ENCODE data around the gene SFMBT1. TPM values are rescaled to one million over a fixed set of nuclear protein-coding genes. Genes with fewer than 3 reads are reported as not detected.

SFMBT1 gene
- total and polyA plus RNA-seq, 2 of the 8 experiments (the other 6 are each of a cell fraction or from before 2014, with no cell fraction given): 8.1 to 16.8 TPM

GRCh38 chr3:52925405-52926313 is 120.2 kb downstream of the SFMBT1 start:
- no peak overlapping the region for H3K18ac ChIP-seq (ENCODE audit: extremely low read depth, low read length)
- H3K36me3 ChIP-seq (ENCODE audit: control insufficient read depth in 2 of 4, insufficient read depth in 4 of 4, low read length in 3 of 4): peaks cover 0 to 4% (median 0%) of the 10 kb centered on the region in 4 experiments; a peak in 2 of 8 replicates
- H3K9me3 ChIP-seq (ENCODE audit: insufficient read depth in 2 of 2, low read depth in 1 of 2, low read length in 1 of 2): no peaks in the 10 kb centered on the region
- CTCF ChIA-PET (ENCODE audit: partially characterized antibody): interaction anchor here (0.6 to 1.9 kb wide), 4 partner anchors 10 to 1308 kb away, joined by 3 to 5 read pairs (median 4); no protein-coding TSS in a partner anchor
- H3K27ac ChIP-seq (ENCODE audit: low read depth, low read length): no peak overlapping the region
- POLR2A ChIA-PET (ENCODE audit: partially characterized antibody): interaction anchor here (0.6 kb wide), 1 partner anchor 173 kb away, joined by 3 read pairs; no protein-coding TSS in a partner anchor
- H4K8ac ChIP-seq (ENCODE audit: extremely low read depth, insufficient read depth, low read length): no peak overlapping the region
- no peak overlapping the region for H4K5ac ChIP-seq (ENCODE audit: insufficient read length, low read depth, low read length)
- H3K79me1 ChIP-seq (ENCODE audit: low read depth, low read length): no peaks in the 10 kb centered on the region
- H3K4me3 ChIP-seq (ENCODE audit: extremely low read depth in 1 of 4, insufficient read depth in 2 of 4, low read depth in 3 of 4, low read length in 4 of 4): no peak overlapping the region
- H3K56ac ChIP-seq (replicated peaks; ENCODE audit: insufficient read length, low read depth, low read length): no peak overlapping the region
- no peak for FAIRE-seq
- no peak overlapping the region for H2BK120ac ChIP-seq (replicated peaks; ENCODE audit: low read depth, low read length)
- no peaks in the 10 kb centered on the region for H4K20me1 ChIP-seq (replicated peaks in 1 of 2; ENCODE audit: control insufficient read depth in 1 of 2, insufficient read depth in 2 of 2, low read length in 2 of 2)
- H2AK5ac ChIP-seq (ENCODE audit: low read depth, low read length): no peak overlapping the region
- no peaks in the 10 kb centered on the region for H3K4me1 ChIP-seq (replicated peaks in 1 of 4; ENCODE audit: control insufficient read depth in 3 of 4, insufficient read depth in 4 of 4, low read length in 3 of 4)
- 77 to 100% methylated on average over 1 to 6 of the region's 6 CpGs for WGBS, 2 experiments (ENCODE audit: extremely low coverage in 1 of 2, insufficient coverage in 1 of 2, insufficient read length in 1 of 2, insufficient replicate concordance in 2 of 2, low coverage in 1 of 2, low lambda C conversion rate in 2 of 2, missing lambda C conversion rate in 1 of 2)
- no peaks in the 10 kb centered on the region for H3K79me2 ChIP-seq (ENCODE audit: control insufficient read depth in 1 of 2, insufficient read depth in 2 of 2, low read length in 2 of 2)
- H3K23ac ChIP-seq (ENCODE audit: insufficient read length): no peak overlapping the region
- no peak overlapping the region for H2BK12ac ChIP-seq (ENCODE audit: low read depth, low read length)
- no peak overlapping the region for H2BK15ac ChIP-seq (ENCODE audit: low read length)
- no peak overlapping the region for H3K4ac ChIP-seq (replicated peaks; ENCODE audit: insufficient read length, low read depth, low read length)
- no peak overlapping the region for H3K4me2 ChIP-seq (ENCODE audit: insufficient read depth in 1 of 2, low read depth in 2 of 2, low read length in 2 of 2)
- no peak overlapping the region for H2AFZ ChIP-seq (ENCODE audit: low read length)
- no peaks in the 10 kb centered on the region for H3K27me3 ChIP-seq (replicated peaks in 1 of 4; ENCODE audit: control insufficient read depth in 3 of 4, extremely low read depth in 1 of 4, insufficient read depth in 3 of 4, low read length in 3 of 4)
- no peak overlapping the region for H2BK20ac ChIP-seq (ENCODE audit: low read length)
- no peak overlapping the region for H3K9ac ChIP-seq (replicated peaks in 1 of 4; ENCODE audit: extremely low read depth in 1 of 4, low read depth in 3 of 4, low read length in 3 of 4)
- H3K23me2 ChIP-seq (ENCODE audit: low read depth, low read length): no peaks in the 10 kb centered on the region
- H4K91ac ChIP-seq (replicated peaks; ENCODE audit: insufficient read length, low read length): no peak overlapping the region
- no peak overlapping the region for H3K14ac ChIP-seq (ENCODE audit: insufficient read length)
- H2BK5ac ChIP-seq (ENCODE audit: low read depth, low read length): no peak overlapping the region
- DNase-seq (ENCODE audit: low read depth in 1 of 2, low spot score in 2 of 2): no peak
- TF ChIP-seq ATF2 (IDR thresholded peaks at IDR 0.05; ENCODE audit: low read length): no peak
- TF ChIP-seq CTBP2 (IDR thresholded peaks at IDR 0.05; ENCODE audit: borderline replicate concordance, insufficient read depth, insufficient read length, low read length): no peak
- TF ChIP-seq RAD21 (IDR thresholded peaks at IDR 0.05 in 1 of 2, conservative IDR thresholded peaks at IDR 0.05 in 1 of 2; ENCODE audit: low read depth in 2 of 2, low read length in 2 of 2): no peak
- TF ChIP-seq TCF12 (IDR thresholded peaks at IDR 0.05; ENCODE audit: low read depth, low read length): no peak
- no peak for TF ChIP-seq JUND (IDR thresholded peaks at IDR 0.05; ENCODE audit: low read length)
- no peak for TF ChIP-seq MAFK (IDR thresholded peaks at IDR 0.05; ENCODE audit: low read depth, low read length)
- TF ChIP-seq SP1 (IDR thresholded peaks at IDR 0.05; ENCODE audit: low read depth, low read length): no peak
- TF ChIP-seq BCL11A (IDR thresholded peaks at IDR 0.05; ENCODE audit: low read depth in 2 of 2, low read length in 2 of 2): no peak
- no peak for TF ChIP-seq BACH1 (IDR thresholded peaks at IDR 0.05; ENCODE audit: low read length)
- no peak for TF ChIP-seq CREB1 (IDR thresholded peaks at IDR 0.05)
- TF ChIP-seq GTF2F1 (IDR thresholded peaks at IDR 0.05; ENCODE audit: borderline replicate concordance, low read depth, low read length): no peak
